H9 (cell line): ENCODE data around the gene MRPL16. TPM values are rescaled to one million over a fixed set of nuclear protein-coding genes. Genes with fewer than 3 reads are reported as not detected.

Source experiments
- DNase-seq: peaks from one replicate; pipeline ENCODE4 v3.0.0-alpha.2; 2017
- H2AFZ ChIP-seq: one replicate; pipeline ENCODE4 v1.6.1; 2013; ENCODE audit warnings: mild to moderate bottlenecking, low read length, control low read depth, moderate library complexity
- H2AK5ac ChIP-seq: 2 replicates; pipeline ENCODE4 v1.6.1; 2013; ENCODE audit warnings: low read length, control low read depth, mixed read lengths; ENCODE audit not compliant: insufficient read length
- H2BK120ac ChIP-seq: one replicate; pipeline ENCODE4 v1.6.1; 2013; ENCODE audit warnings: low read depth, mild to moderate bottlenecking, low read length, control low read depth, inconsistent platforms; ENCODE audit not compliant: poor library complexity, severe bottlenecking
- H2BK12ac ChIP-seq: 2 replicates; pipeline ENCODE4 v1.6.1; 2013; ENCODE audit warnings: low read length, control low read depth, mixed read lengths, low read depth; ENCODE audit not compliant: insufficient read length
- H2BK15ac ChIP-seq: 2 replicates; pipeline ENCODE4 v1.6.1; 2013; ENCODE audit warnings: low read depth, low read length, control low read depth
- H2BK20ac ChIP-seq: one replicate; pipeline ENCODE4 v1.6.1; 2013; ENCODE audit warnings: low read depth, mild to moderate bottlenecking, low read length, control low read depth, inconsistent platforms; ENCODE audit not compliant: poor library complexity, severe bottlenecking
- H2BK5ac ChIP-seq: 2 replicates; pipeline ENCODE4 v1.6.1; 2013; ENCODE audit warnings: low read length, control low read depth, mixed read lengths; ENCODE audit not compliant: insufficient read length
- H3K14ac ChIP-seq: 2 replicates; pipeline ENCODE4 v1.6.1; 2013; ENCODE audit warnings: low read length, control low read depth; ENCODE audit not compliant: insufficient read depth
- H3K18ac ChIP-seq: 2 replicates; pipeline ENCODE4 v1.6.1; 2013; ENCODE audit warnings: low read depth, mild to moderate bottlenecking, mixed read lengths, low read length, control low read depth; ENCODE audit not compliant: insufficient read length
- H3K23ac ChIP-seq: 2 replicates; pipeline ENCODE4 v1.6.1; 2013; ENCODE audit warnings: low read length, control low read depth, mixed read lengths, low read depth; ENCODE audit not compliant: insufficient read length
- H3K23me2 ChIP-seq: 2 replicates; pipeline ENCODE4 v1.6.1; 2013; ENCODE audit warnings: low read depth, mild to moderate bottlenecking, mixed read lengths, low read length, control low read depth; ENCODE audit not compliant: insufficient read length, poor library complexity, severe bottlenecking
- H3K27ac ChIP-seq: 2 replicates; pipeline ENCODE4 v1.5.1; 2013; ENCODE audit warnings: low read length, control low read depth, mixed read lengths, low read depth; ENCODE audit not compliant: insufficient read length
- H3K27me3 ChIP-seq: 2 replicates; pipeline ENCODE4 v1.6.1; 2013; ENCODE audit warnings: low read length, control low read depth, inconsistent platforms; ENCODE audit not compliant: insufficient read depth
- H3K4ac ChIP-seq: 2 replicates; pipeline ENCODE4 v1.6.1; 2013; ENCODE audit warnings: low read depth, mild to moderate bottlenecking, control low read depth, inconsistent platforms, low read length, moderate library complexity
- H3K4me1 ChIP-seq: 2 replicates; pipeline ENCODE4 v1.6.1; 2013; ENCODE audit warnings: low read length, control low read depth, inconsistent platforms; ENCODE audit not compliant: insufficient read depth
- H3K4me2 ChIP-seq: 2 replicates; pipeline ENCODE4 v1.6.1; 2013; ENCODE audit warnings: low read length, control low read depth, mixed read lengths; ENCODE audit not compliant: insufficient read length, insufficient read depth
- H3K56ac ChIP-seq: 2 replicates; pipeline ENCODE4 v1.6.1; 2013; ENCODE audit warnings: low read depth, mild to moderate bottlenecking, mixed read lengths, low read length, control low read depth; ENCODE audit not compliant: insufficient read length
- H3K79me1 ChIP-seq: 2 replicates; pipeline ENCODE4 v1.6.1; 2013; ENCODE audit warnings: low read depth, mild to moderate bottlenecking, moderate library complexity, low read length, control low read depth, inconsistent platforms; ENCODE audit not compliant: insufficient read depth, poor library complexity, severe bottlenecking
- H3K79me2 ChIP-seq: 2 replicates; pipeline ENCODE4 v1.6.1; 2013; ENCODE audit warnings: low read length, control low read depth, inconsistent platforms; ENCODE audit not compliant: insufficient read depth
- H3K9ac ChIP-seq: 2 replicates; pipeline ENCODE4 v1.6.1; 2013; ENCODE audit warnings: low read length, control low read depth, mixed read lengths; ENCODE audit not compliant: insufficient read length; ENCODE audit errors: extremely low read depth
- H3K9me3 ChIP-seq: one replicate; pipeline ENCODE4 v1.6.1; 2013; ENCODE audit warnings: low read depth, low read length, inconsistent platforms; ENCODE audit not compliant: control insufficient read depth
- H3T11ph ChIP-seq: one replicate; pipeline ENCODE4 v1.6.1; 2013; ENCODE audit warnings: mild to moderate bottlenecking, low read length, control low read depth, inconsistent platforms
- H4K20me1 ChIP-seq: one replicate; pipeline ENCODE4 v1.6.1; 2013; ENCODE audit not compliant: control insufficient read depth, insufficient read length, insufficient read depth
- H4K5ac ChIP-seq: 2 replicates; pipeline ENCODE4 v1.6.1; 2013; ENCODE audit warnings: low read depth, mild to moderate bottlenecking, mixed read lengths, low read length, control low read depth; ENCODE audit not compliant: insufficient read length
- H4K8ac ChIP-seq: replicated peaks from 2 replicates; pipeline ENCODE4 v1.6.1; 2013; ENCODE audit warnings: low read length, control low read depth, mixed read lengths, low read depth; ENCODE audit not compliant: insufficient read length
- H4K91ac ChIP-seq: 2 replicates; pipeline ENCODE4 v1.6.1; 2013; ENCODE audit warnings: low read depth, mild to moderate bottlenecking, moderate library complexity, mixed read lengths, low read length, control low read depth; ENCODE audit not compliant: insufficient read length
- H3K27ac Mint-ChIP-seq, 3 experiments: 2 replicates in 2 of 3; 3 replicates in 1 of 3; pipeline ENCODE4 v1.8.0; 2020 to 2021; ENCODE audit warnings: mixed read lengths in 3 of 3, mild to moderate bottlenecking in 1 of 3, moderate library complexity in 1 of 3
- H3K27me3 Mint-ChIP-seq: 2 replicates; pipeline ENCODE4 v1.8.0; 2021; ENCODE audit warnings: low read depth, mild to moderate bottlenecking, moderate library complexity, mixed read lengths
- H3K36me3 Mint-ChIP-seq, 3 experiments: 2 replicates in 2 of 3; 3 replicates in 1 of 3; pipeline ENCODE4 v1.8.0; 2020 to 2021; ENCODE audit warnings: low read depth in 3 of 3, mixed read lengths in 3 of 3; ENCODE audit not compliant: insufficient read depth in 1 of 3
- H3K4me1 Mint-ChIP-seq, 2 experiments: 2 replicates each; pipeline ENCODE4 v1.8.0; 2020; ENCODE audit warnings: mixed read lengths in 2 of 2
- H3K4me3 Mint-ChIP-seq, 2 experiments: 2 replicates in 1 of 2; 3 replicates in 1 of 2; pipeline ENCODE4 v1.8.0; 2020 to 2021; ENCODE audit warnings: mild to moderate bottlenecking in 2 of 2, mixed read lengths in 2 of 2, moderate library complexity in 1 of 2
- H3K9me3 Mint-ChIP-seq, 2 experiments: 2 replicates in 1 of 2; 3 replicates in 1 of 2; pipeline ENCODE4 v1.8.0; 2020; ENCODE audit warnings: mild to moderate bottlenecking in 2 of 2, mixed read lengths in 2 of 2, moderate library complexity in 1 of 2
- CTCF ChIP-seq: fragments of 200-600 bp; sonication (generic); conservative IDR thresholded peaks from 3 replicates; pipeline ENCODE4 v1.8.0; 2021; ENCODE audit warnings: antibody characterized with exemption, mild to moderate bottlenecking
- WGBS: extraction: QIAGEN DNeasy Blood & Tissue Kit; methylation state at CpG from one replicate; pipeline ENCODE4 v1.1.7; 2013; ENCODE audit warnings: missing lambda C conversion rate, low lambda C conversion rate, mixed read lengths; ENCODE audit not compliant: insufficient read length; ENCODE audit errors: extremely low coverage; 5-methylcytosine and 5-hydroxymethylcytosine counted together
- total RNA-seq: library from RNA; stranded (reverse); gene quantifications from 2 replicates; pipeline ENCODE4 v1.2.1, GENCODE V29; 2021

The MRPL16 gene
- total RNA-seq, 1 experiment from 2014 or later, result 87.1 TPM

- Histone ChIP-seq H3K4ac (no peak overlapping the region), H3K9ac (no peak overlapping the region), H3K79me1 (peaks cover 14% of the 10 kb centered on the region), H3K23me2 (no peaks in the 10 kb centered on the region), H4K20me1 (no peaks in the 10 kb centered on the region), H2AFZ (no peak overlapping the region), H3K23ac (no peak overlapping the region), H2BK20ac (no peak overlapping the region), H4K5ac (no peak overlapping the region), H3K27ac (no peak overlapping the region), H4K8ac (no peak overlapping the region), H3K4me2 (no peak overlapping the region), H2AK5ac (no peak overlapping the region), H3K4me1 (no peaks in the 10 kb centered on the region), H2BK12ac (no peak overlapping the region), H3K18ac (no peak overlapping the region), H3K56ac (no peak overlapping the region), H2BK15ac (no peak overlapping the region), H3K9me3 (no peaks in the 10 kb centered on the region), H3T11ph (no peak overlapping the region), H2BK120ac (no peak overlapping the region), H4K91ac (no peak overlapping the region), H3K27me3 (no peaks in the 10 kb centered on the region), H3K14ac (no peak overlapping the region), H2BK5ac (no peak overlapping the region), H3K79me2 (peaks cover 31% of the 10 kb centered on the region; the same call in 1 of the 2 replicates)
- no peak for DNase-seq
- Mint-ChIP-seq H3K4me1 (peaks cover 19 to 27% of the 10 kb centered on the region in 2 experiments), H3K27me3 (peaks cover 4% of the 10 kb centered on the region), H3K9me3 (no peaks in the 10 kb centered on the region), H3K4me3 (no peak overlapping the region), H3K36me3 (peaks cover 5 to 11% (median 7%) of the 10 kb centered on the region in 3 experiments; a peak in 6 of 7 replicates), H3K27ac (no peak overlapping the region)
- WGBS, result no CpG with 5 or more reads among the region's 6 CpGs
- no peak for TF ChIP-seq CTCF
These were observed 48.6 kb downstream of the MRPL16 start for GRCh38 chr11:59761993-59762392.
